Endometrium (tissue), 2 donors: ENCODE measurements around the gene FAM24A.
"Not testable (repeated sequence)": the region's sequence is repeated elsewhere in the genome, so short reads cannot be mapped to it uniquely, and the experiment has no call there.

Experiments used
- FAIRE-seq: peaks from 2 replicates; lab custom pipeline; 2012; peaks lifted over from hg19 to GRCh38; lab: Jason Lieb, UNC
- donor health status: control.
- donor health status: control.

The FAM24A gene, protein sequence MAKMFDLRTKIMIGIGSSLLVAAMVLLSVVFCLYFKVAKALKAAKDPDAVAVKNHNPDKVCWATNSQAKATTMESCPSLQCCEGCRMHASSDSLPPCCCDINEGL

DNA sequence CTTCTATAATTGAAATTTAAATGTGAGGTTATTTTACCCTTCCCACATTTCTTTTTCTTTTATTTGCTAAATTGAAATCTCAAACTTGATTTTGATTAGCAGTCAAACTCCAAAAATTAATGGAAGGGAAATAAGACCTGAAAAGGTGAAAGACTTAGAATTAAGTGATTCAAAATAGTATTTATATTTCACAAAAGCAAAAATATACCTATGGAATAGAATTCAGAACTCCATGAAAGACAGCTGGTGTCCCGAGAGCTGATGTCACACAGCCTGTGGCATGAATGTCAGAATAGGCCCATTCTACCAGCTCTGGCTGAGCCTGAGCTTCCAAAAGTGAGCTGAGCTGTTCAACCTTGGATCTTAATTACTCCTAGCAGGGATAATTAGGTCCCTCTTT, at the start of gene FAM24A:
TSS of gene FAM24A (plus strand) at position 301 of the 400 bp plus-strand sequence. CDS start 1,025 bp downstream, outside the sequence.
- FAIRE-seq: no peak

DNA sequence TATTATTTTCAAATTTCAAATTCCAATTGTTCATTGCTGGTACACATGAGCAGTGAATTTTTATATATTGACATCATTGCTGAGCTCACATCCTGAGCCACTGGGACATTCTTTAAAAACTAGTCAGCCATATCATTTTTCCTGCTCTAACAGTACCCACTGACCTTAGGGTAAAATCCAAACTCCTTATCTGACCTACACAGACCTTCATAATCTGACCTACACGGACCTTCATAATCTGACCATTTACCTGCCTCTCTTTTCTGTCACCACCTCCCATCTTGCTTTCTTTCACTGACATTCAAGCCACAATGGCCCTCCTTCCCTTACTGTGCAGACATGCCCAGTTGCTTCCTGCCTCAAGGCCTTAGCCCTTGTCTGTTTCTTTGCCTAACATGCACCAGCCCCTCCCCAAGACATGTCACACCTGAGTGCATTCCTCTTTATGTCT, 48.7 kb upstream of the FAM24A start:
- FAIRE-seq: no peak

DNA sequence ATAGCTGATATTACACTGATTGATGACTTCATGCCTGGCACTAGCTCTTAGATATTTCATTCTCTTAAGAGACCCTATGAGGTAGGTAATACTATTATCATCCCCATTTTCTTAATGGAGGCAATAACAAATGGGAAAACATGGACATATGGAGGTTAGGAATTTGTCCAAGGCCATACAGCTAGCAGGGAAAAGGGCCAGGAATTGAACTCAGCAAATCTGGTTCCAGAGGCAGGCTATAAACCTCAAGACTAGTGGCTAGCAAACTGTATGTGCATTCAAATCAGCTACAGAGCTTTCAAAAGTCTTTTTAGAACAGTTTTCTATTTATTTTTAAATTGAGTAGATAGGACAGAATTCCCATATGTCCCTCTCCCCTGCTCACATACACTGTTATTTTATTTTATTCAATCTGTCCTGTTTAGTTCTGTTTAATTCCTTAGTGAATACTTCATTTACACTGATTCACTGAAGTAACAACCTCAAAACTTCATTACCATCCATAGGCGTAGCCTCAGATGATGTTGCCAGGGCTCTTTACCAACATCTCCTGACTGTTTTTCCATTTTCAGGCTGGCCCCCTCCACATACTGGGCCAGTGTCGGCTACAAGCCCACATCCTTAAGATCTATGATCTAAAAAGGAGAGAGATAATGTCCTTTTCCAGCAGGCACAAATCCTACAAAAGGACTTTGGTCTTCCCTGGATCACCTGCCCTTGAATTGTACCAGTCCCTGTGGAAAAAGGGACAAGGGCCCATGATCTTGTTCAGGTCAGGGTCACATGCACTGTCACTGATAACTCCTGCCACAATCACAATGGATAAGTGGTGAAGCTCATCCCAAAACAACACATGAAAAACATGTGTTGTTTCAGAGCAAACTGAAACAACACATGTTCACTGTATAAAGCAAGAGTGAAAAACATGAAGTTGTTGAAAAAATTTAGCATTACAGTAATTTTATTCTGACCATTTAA, 46.9 kb upstream of the FAM24A start:
- no peak for FAIRE-seq

DNA sequence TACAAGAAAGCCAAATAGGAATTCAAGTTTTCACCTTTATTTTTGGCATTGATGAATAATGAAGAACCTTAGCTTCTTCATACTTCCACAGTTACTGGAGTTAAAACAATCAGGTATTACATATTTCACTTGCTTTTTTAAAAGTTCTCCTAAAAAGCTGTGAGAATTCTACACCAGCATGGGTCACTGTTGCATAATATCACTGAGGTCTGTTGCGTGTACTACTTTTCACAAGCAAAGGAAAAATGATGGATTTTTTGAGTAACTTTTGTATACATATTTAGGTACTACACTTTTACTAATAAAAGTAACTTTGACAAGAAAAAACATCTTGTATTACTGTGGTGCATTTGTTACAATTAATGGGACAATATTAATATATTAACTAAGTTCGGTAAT, 46.2 kb upstream of the FAM24A start:
- no peak for FAIRE-seq

DNA sequence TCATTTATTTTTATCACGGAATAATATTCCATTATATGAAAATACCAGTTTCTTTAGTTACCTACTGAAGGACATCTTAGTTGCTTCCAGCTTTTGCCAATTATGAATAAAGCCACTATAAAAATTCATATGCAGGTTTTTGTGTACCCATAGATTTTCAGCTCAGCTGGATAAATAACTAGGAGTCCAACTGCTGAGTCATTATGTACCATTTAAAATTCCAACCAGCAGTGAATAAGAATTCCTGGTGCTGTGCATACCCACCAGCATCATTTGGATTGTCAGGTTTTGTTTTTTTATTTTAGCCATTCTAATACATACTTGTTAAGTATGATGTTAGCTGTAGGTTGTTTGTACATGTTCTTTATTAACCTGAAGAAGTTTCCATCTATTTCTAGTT, 45.5 kb upstream of the FAM24A start:
- no peak for FAIRE-seq

DNA sequence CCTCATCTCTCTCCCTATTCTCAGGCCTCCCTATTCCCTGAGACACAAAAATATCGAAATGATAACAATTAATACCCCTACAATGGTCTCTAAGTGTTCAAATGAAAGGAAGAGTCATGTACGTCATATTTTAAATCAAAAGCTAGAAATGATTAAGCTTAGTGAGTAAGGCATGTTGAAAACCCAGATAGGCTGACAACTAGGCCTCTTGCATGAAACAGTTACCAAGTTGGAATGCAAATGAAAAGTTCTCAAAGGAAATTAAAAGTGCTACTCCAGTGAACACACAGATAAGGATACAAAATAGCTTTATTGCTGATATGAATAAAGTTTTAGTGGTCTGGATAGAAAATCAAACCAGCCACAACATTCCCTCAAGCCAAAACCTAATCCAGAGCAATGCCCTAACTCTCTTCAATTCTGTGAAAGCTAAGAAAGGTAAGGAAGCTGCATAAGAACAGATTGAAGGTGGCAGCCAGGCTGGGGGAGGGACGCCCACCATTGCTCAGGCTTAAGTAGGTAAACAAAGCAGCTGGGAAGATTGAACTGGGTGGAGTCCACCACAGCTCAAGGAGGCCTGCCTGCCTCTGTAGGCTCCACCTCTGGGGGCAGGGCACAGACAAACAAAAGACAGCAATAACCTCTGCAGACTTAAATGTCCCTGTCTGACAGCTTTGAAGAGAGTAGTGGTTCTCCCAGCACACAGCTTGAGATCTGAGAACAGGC, 43.5 kb upstream of the FAM24A start:
- FAIRE-seq: not testable (repeated sequence)

DNA sequence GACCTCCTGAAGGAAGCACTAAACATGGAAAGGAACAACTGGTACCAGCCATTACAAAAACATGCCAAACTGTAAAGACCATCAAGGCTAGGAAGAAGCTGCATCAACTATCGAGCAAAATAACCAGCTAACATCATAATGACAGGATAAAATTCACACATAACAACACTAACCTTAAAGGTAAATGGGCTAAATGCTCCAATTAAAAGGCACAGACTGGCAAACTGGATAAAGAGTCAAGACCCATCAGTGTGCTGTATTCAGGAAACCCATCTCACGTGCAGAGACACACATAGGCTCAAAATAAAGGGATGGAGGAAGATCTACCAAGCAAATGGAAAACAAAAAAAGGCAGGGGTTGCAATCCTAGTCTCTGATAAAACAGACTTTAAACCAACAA, 41.6 kb upstream of the FAM24A start:
- FAIRE-seq: not testable (repeated sequence)

DNA sequence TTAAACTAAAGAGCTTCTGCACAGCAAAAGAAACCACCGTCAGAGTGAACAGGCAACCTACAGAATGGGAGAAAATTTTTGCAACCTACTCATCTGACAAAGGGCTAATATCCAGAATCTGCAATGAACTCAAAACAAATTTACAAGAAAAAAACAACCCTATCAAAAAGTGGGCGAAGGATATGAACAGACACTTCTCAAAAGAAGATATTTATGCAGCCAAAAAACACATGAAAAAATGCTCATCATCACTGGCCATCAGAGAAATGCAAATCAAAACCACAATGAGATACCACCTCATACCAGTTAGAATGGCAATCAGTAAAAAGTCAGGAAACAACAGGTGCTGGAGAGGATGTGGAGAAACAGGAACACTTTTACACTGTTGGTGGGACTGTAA, 38.5 kb upstream of the FAM24A start:
- FAIRE-seq: not testable (repeated sequence)

DNA sequence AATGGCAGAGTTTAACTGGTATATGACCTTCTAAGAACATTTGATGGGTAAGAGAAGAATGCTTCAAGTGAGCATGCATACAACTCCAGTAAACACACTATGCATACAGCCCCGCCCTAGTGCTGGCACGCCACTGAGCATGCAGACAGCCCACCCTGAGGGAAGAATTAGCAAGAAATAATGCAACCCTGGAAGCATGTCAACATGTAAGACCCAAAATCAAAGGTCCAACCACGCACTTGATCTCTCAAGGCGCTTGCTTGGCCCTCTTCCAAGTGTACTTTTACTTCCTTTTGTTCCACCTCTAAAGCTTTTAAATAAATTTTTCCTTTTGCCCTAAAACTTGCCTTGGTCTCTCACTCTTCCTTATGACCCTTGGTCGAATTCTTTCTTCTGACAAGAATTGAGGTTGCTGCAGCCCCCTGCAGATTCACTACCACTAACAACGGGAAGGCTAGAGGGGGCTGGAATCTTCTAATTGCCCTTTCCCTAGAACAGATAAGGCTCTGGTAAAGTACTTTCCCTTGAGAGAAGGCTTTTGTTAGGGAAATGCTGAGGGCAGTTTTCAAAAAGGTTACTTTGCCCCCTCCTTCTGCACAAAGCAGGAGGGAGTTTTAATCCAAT, 34.5 kb upstream of the FAM24A start:
- FAIRE-seq: no peak

DNA sequence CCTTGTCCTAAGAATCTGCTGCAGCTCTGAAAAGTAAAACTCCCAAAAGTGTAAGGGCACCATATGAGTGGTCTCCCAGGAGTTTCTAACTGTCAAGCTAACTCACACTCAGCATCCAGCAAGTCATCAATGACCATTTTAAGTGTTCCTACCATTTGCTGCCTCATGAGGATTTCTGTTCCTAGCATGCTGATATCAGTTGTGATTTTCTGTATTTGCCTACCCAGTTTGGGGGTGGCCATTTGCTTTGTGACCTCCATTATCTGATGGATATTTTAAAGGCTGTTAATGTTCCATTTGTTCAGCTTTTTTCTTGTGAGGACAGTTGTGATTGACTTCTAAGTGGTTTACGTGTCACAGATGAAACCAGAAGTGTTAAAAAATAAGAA, 33.9 kb upstream of the FAM24A start:
- FAIRE-seq: no peak

DNA sequence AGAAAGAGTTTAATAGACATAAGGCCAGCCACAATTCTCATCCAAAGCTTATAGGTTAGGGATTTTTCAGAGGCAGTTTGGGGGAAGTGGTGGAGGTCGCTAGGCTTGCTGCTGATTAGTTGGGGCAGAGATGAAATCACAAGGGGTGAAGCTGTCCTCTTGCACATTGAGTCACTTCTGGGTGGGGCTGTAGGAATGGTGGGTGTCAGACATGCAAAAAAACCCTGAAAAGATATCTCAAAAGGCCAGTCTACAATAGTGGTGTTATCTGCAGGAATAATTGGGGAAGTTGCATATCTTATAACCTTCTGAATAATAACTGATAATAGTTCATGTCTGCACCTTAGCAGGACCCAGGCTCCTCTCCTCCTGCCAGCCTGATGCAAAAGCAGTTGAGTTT, 33.1 kb upstream of the FAM24A start:
- no peak for FAIRE-seq

DNA sequence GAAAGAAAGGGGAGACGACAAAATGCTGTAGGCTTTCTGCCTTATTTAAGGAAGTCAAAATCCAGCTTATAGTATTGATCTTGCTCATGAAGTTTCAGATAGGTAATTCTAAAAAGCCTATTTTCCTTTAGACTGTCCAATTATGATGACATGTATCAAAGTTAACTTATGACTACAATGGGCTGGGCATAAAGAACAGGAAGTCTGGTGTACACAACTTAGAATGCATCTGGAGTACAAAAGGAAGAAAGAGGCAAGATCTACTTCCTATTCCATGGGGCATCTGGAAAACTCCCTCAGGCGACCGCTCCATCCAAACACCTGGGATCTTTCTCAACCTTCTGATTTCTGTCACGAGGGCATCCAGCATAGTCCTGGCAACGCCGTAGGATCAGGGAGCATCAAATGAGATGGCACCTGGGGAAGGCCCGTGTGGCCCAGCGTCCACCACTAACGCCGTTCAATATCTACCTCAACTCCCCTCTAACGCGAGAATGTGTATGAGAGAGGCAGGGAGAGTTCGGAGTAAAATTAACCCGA, 31.5 kb upstream of the FAM24A start:
- no peak for FAIRE-seq

DNA sequence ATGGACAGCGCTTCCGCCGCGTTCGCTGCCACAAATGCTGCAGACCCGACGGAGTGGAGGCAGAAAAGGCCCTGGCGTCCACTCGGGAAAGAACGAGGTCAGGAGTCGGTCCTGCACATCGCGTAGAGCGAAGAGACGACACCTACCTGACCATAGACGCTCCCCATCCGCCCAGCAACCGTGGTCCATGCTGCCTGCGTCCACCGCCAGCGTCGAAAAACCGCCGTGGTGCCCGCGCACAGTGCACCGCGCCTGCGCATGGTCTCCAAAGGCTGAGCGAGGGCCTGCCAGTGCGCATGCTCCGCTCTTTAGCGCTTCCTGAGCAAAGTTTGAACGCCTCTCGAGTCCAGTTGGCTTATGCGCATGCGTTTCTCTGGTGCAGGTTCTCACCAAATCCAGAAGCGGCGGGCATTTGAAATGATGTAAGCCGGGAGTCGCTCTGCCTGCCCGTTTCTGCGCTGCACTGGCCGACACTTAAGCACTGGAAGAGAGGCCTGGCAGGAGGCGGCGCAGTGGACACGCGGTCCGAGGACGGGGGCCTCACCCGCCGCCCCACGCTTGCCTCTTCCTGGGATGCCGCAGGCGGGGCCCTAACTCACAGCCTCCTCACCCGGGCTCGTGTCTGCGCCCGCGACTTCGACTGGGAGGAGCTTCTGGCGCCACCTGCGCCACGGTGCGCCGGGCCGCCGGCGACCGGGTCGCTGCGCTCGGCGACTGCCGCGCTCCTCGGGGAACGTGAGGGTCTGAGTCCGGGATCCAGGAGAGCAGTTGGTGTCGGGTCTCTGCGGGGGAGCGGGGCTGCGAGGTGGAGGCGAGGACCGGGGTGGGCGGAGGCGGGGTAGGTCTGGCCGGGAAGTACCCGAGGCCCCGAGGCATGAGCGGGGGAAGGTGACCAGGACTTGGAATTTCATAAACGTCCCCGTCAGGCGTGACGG, 30.8 kb upstream of the FAM24A start, which contains the start of gene FAM24B:
TSS of gene FAM24B (minus strand) at position 243 of the 935 bp plus-strand sequence. CDS start 29,066 bp downstream, outside the sequence.
- FAIRE-seq: peak; percentile 23

DNA sequence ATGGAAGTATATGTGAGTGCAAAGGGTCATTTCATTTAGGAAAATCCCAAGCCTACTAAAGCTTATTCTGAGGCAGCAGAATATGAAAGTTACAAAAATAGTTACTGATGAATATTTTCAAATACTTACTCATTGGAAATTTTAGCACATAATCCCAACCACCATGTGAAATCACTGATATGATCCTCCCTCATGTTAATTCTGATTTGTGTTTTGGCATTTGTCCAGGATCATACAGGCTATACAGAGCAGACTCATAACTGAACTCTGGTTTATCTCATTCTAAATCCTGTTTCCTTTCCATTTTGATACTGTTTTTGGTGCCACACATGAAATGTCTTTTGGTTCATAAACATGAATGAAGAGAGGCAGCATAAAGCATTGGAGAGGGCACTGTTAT, 27.6 kb upstream of the FAM24A start:
- FAIRE-seq: no peak

DNA sequence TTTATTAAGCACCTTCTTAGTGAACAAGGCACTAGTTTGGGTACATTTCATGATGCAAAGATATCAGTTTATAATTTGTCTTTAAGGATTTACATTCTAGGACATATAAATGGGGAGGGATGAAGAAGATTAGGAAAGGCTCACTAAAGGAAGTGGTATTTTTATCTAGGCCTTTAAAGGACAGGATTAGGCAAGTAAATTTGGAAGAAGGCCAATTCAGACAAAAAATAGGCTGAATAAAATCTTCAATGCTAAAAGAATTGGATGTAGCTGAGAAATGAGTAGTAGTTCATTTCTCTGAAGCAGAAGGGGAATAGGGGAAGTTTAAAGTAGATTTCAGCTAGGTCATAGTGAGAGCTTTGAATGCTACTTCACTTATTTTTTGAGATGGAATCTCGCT, 26.2 kb upstream of the FAM24A start:
- no peak for FAIRE-seq

DNA sequence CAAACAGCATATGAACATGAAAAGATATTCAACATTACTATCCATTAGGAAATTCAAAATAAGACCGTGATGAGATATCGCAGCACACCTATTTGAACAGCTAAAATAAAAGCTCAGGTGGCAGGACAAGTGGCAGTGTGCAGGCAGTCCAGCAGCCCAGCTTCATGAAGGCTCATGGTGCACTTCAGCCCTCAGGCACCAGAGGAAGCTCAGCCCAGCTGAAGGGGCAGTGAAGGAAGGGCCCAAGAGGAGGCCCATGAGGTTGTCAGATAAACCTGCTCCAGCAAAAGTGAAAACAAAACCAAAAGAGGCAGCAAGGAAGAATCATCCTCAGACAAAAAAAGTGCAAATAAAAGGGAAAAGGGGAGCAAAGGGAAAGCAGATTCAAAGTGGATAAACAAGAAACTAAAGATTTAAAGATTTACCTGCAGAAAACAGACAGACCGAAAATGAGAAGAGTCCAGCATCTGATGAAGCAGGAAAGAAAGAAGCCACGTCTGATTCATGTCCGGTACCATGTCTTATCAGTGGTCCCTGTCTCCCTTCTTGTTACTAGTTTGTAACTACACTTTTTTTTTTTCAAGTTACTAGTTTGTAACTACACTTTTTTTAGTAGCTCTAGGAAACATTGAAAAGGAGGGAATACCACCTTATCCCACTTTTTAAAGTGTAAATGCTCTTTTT, 16.0 kb upstream of the FAM24A start:
- FAIRE-seq: no peak

DNA sequence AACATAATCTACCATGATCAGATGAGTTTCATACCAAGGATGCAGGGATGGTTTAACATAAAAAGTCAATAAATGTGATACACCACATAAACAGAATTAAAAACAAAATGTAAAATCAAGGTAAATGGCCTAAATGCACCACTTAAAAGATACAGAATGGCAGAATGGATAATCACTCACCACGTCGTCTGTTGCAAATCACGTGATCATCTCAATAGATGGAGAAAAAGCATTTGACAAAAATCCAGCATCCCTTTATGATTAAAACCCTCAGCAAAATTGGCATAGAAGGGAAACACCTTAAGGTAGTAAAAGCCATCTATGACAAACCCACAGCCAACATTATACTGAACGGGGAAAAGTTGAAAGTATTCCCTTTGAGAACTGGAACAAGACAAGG, 6.5 kb upstream of the FAM24A start:
- not testable (repeated sequence) for FAIRE-seq

DNA sequence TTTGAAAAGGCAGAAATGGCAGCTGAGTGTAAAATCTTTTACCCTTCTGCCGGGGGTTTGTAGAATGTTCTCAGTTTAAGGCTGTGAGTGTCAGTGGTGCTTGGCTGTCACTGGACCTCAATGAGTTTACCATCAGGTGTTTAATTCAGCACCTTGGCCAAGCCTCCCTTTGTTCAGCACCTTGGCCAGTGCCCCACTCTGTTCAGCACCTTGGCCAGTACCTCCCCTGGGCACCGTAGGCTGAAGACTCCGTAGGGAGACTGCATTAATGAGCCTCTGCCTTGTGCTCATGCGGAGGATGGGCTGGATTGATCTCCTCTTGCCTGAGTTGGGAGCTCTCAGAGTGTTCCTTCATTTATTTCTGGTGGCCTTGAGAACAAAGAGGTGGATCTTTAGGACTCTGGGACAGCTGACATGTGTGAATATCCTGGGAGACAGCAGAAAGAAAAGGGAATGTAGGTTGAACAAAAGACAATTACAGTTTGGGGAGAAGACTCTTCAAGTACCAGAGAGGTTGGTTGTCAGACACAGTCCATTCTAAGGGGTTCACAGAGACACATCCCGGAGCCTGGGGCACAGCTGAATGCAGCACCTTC, 1.6 kb downstream of the FAM24A start:
- FAIRE-seq: no peak

DNA sequence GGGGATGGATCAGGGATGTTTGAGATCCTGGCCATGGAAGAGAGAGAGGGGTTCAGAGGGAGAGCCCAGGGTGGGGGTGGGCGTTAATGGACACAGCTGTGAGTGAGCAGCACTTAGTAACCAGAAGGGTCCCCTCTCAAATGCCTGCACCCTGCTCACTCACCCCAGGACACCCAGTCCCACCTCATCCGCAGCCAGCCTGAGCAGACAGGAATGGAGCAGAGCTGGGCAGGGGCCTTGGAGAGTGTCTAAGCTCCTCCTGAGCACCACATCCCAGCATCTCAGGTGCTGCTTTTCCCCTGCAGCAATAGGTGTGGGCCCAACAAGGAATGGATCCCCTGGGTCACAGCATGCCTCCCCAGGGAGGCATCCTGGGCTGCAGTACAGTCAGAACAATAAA, 5.3 kb downstream of the FAM24A start:
- no peak for FAIRE-seq

DNA sequence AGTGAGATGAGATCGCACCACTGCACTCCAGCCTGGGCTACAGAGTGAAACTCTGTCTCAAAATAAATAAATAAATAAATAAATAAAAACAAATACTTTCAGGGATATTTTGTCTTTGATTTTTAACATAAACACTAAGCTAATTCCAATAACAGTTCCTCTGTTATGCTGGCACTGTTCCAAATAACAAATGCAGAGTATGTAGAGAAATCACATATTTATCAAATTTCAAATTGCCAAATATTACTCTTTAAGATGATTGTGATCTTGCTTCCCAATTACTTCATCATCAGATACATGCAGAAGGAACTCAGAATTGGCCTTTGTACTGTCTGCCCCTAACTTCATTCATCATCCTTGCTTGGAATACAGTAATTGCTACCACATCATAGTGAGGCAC, 19.7 kb downstream of the FAM24A start:
- no peak for FAIRE-seq
